Mammary epithelial cell (primary cell): ENCODE results near the gene TMEM92.

ENCODE experiments used
- EZH2 ChIP-seq: IDR thresholded peaks from 2 replicates; pipeline ENCODE4 v1.6.1; 2012; ENCODE audit warnings: low read length, inconsistent platforms, borderline replicate concordance
- TF ChIP-seq, protein P1 (sequence below), 2 donors: IDR thresholded peaks in 1 of 2; conservative IDR thresholded peaks in 1 of 2; 2 replicates each; pipeline ENCODE4 v1.5.1; 2011 to 2012; ENCODE audit warnings: inconsistent platforms in 2 of 2, low read length in 2 of 2, mild to moderate bottlenecking in 2 of 2, control low read depth in 1 of 2, low read depth in 1 of 2; ENCODE audit not compliant: insufficient read depth in 1 of 2; ENCODE audit errors: extremely low read depth in 1 of 2

GRCh38 chr17:50303596-50303995, 29.3 kb downstream of the TMEM92 start:
- TF ChIP-seq, protein P1, sequence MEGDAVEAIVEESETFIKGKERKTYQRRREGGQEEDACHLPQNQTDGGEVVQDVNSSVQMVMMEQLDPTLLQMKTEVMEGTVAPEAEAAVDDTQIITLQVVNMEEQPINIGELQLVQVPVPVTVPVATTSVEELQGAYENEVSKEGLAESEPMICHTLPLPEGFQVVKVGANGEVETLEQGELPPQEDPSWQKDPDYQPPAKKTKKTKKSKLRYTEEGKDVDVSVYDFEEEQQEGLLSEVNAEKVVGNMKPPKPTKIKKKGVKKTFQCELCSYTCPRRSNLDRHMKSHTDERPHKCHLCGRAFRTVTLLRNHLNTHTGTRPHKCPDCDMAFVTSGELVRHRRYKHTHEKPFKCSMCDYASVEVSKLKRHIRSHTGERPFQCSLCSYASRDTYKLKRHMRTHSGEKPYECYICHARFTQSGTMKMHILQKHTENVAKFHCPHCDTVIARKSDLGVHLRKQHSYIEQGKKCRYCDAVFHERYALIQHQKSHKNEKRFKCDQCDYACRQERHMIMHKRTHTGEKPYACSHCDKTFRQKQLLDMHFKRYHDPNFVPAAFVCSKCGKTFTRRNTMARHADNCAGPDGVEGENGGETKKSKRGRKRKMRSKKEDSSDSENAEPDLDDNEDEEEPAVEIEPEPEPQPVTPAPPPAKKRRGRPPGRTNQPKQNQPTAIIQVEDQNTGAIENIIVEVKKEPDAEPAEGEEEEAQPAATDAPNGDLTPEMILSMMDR (conservative IDR thresholded peaks at IDR 0.05 in 1 of 2, IDR thresholded peaks at IDR 0.05 in 1 of 2; ENCODE audit: extremely low read depth in 1 of 2, insufficient read depth in 1 of 2, low read depth in 1 of 2, low read length in 2 of 2) = no peak
- no peak for TF ChIP-seq EZH2
